Activated CD4-positive, CD25-positive, alpha-beta regulatory T cell treated with anti-CD3 and anti-CD28 coated beads, Interleukin-2, amount 50 U/mL, for 72 hours (primary cell): ENCODE measurements around the gene COX20.
A peak's percentile ranks its signal among the peaks of the same experiment; 100 is the strongest.

Experiments used
- DNase-seq: peaks from one replicate; pipeline ENCODE4 v3.0.0; 2021

The COX20 gene

DNA sequence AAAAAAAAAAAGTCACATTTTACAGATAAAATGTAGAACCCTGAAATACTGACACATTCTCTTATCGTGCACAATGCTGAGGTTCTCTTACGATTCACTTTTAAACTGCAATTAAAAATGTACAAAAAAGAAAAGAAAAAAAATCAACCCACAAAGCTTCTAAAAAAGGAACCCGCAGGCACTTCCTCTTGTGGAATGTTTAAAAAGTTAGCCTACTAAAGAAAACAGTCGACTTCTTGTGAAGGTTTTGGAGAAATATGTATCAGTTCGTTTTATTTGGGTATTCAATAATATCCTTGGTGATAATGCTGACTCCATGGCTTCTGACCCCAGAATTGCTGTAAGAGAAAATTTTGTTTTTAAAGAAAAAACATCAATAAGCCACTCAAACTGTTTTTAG is 18.7 kb downstream of the COX20 start:
- DNase-seq, result no peak

DNA sequence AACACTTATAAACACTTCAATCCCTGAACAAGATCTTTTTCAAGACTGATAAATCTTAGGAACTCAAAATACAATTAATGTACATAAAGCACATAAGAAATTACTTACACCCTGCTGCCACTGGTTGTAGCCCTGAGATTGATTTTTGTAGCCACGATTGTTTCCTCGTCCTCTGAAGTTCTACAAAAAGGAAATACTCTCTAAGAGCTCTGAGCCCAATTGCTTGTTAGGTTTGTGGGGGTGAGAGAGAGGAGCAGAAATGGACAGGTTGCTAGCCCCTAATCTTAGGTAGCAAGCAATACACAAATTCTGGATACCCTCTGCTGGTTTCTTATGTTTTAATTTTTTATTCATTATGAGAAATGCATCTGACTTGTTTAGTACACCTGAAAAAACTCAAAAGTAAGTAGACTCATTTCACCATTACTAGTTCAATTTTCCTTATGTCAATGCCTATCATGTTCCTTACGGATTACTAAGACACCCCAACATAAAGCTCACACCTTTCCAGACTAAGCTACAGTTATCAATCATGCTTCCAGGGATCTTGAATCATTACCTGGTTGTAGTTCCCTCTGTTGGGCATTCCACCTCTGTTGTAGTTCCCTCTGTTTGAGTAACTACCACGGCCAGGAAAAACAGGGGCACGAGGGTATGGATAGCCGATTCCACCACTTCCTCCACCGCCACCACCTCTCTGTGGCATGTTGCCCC is 19.6 kb downstream of the COX20 start:
- no peak for DNase-seq

DNA sequence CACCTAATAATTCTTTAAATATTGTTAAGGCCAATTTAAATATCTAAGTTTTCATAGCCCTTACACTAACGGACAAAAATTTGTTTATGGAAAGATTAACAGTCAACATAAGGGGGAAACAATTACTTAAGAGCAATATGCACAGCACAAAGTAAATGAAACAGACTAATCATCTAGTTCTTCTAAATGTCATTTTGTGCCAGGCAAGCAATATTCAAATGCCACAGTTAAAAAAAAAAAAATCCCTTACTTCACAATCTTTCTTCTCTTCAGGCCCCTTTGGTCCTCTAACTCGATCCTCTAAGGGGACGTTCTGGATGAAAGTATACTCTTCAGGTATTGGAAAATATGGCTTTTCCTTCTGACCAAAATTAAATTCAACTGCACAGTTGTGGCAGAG is 22.3 kb downstream of the COX20 start:
- DNase-seq, result no peak

DNA sequence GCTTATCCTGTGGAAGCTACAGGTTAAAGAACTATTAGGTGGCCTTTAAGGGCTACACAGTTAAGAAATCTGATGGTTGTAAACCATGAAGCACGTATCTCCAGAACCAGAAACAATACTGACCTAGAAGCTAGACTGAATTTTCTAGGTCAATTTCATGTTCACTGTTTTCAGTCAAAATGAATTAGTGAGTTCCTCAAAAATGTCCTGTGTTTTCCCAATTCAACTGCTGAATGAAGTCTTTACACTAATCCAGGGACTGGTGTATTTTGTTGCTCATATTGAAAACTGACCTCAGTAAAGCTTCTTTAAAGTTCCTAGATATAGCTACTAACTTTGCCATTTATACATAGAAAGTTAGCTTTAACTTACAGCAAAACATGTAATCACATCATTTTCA is 22.9 kb downstream of the COX20 start:
- no peak for DNase-seq

DNA sequence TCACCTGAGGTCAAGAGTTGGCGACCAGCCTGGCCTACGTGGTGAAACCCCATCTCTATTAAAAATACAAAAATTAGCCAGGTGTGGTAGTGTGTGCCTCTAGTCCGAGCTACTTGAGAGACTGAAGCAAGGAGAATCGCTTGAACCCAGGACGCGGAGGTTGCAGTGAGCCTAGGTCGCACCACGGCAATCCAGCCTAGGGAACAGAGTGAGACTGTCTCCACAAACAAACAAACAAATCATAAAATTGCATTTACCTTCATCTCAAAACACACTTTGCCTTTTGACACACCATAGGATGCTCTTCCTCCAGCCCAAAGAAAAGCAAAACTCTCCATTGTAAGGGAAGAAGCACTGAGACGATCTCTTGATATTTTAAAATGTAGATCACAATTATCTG is 24.6 kb downstream of the COX20 start:
- DNase-seq, result no peak

DNA sequence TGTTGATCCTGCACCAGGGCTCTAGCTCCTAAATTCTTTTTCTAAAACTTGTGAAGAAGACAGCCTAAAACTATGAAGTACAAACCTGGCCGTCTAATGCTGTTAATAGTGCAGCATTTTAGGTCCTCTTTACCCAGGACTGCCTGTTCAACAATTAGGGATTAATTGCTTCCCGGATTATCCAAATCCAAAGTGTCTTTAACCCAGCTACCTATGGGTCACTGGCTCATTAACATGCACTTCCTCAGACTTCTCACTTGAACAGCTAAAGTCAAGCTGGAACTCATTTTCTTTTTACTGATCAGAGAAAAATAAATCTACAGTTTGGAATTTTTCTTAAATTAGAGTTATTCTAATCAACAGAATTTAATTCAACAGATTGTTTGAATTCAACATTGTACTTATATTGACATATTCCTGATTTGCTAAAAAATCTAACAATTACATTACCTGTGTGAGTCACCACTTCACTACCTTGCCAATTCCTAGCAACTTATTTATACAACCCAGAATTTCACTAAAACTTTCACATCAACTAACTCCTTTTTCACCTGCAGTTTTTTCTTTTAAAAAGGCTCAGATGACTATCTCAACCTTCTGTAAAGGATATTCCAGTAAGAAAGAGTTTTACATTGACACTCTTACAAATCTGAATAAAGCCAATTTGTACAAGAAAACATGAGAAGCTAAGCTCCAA is 25.6 kb downstream of the COX20 start:
- no peak for DNase-seq

DNA sequence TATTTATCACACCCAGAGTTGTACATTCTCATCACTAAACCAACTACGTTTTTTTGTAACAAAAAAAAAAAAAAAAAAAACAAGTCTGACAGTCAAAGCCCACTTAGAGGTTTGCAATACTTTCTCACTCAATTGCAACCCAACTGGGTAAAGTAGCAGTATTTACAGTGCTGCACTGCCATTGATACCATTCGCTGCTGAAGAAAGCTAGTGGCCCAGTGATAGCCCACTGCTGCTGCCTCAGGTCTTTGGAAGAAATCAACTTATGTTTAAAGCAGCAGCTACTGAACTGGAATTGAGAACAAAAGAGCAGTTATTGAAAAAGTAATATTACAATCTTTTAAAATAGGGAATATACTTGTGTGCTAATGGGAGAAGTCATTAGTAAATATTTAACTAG is 26.2 kb downstream of the COX20 start:
- no peak for DNase-seq

DNA sequence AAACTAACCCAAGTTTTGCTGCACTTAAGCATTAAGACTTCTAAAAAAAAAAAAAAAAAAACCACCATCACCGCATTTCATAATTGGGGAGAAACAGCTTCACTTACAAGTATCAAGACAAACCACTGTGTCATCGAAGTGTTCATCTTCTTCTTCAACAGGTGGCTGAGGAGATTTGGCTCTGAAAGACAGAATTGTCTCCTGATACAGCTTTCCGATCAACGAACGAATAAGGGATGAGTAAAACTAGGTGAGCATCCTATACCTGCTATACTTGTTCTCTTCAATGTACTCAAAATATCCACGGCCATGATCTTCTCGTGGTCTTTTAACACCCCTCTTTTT is 26.9 kb downstream of the COX20 start:
- DNase-seq, result no peak

DNA sequence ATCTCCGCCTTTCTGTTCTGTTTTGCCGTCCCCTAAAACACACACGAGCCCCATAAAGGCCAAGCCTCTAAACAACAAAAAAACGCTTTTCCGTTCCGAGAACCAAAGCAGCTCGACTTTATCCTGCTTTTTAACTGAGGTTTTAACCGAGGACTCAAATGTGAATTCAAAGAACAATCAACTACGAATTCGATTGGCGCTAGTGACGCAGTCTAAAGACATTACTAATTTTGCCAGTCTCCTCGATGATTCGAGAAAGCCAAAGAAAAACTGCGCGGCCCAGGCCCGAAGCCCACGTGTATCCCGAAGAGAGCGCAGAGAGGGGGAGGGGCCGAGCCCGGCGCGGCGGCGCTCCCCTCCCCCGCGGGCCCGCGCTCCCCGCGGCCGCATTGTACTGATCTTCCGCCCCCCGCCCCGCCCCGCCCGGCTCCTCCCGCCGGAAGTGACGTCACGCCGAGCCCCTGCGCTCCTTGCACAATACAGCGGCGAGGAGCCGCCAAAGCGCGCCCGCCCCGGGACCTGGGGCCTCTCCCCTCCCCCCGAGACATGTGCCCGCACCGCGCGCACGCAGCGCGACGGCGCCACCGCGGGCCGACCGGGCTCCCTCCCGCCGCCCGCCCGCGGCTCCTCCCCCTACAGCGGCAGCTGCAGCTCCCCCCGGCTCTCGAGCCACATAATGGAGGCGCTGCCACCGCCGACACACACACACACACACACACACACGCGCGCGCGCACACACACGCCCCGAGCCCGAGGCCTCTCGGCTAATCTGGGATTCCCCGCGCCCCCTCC is 27.4 kb downstream of the COX20 start:
- DNase-seq, result peak; percentile 91

DNA sequence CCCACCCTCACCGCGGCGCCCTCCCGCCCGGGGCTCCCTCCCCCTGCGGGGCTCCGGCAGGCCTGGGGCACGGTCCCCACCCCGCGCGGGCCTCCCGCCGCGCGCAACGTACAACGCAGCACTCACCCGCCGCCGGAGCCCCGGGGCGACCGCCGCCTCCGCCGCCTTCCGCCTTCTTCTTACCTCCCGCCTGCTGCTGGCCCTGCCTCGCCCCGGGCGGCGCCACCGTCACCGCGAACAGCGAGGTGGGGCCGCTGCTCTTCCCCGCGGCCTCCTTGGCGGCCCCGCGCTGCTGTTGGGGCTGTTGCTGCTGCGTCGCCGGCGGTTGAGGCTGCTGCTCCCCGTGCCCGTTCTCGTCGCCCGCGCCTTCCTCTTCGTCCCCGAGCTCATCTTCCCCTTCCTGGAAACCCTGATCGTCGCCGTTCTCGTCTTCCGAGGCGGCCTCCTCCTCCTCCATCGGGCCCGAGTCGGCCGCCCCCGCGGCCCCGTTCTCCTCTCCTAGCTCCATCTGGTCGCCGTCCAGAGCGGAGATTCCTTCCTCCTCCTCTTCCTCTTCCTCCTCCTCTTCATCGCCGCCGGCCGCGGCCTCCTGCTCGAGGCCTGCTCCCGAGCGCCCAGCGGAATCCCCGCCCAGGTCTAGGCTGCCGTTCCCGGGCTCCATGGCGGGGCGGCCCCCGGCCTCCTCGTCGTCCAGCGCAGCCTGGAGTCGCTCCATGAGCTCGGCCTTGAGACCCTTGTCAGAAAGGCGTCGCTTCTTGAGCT is 28.2 kb downstream of the COX20 start:
- DNase-seq, result peak; percentile 58

DNA sequence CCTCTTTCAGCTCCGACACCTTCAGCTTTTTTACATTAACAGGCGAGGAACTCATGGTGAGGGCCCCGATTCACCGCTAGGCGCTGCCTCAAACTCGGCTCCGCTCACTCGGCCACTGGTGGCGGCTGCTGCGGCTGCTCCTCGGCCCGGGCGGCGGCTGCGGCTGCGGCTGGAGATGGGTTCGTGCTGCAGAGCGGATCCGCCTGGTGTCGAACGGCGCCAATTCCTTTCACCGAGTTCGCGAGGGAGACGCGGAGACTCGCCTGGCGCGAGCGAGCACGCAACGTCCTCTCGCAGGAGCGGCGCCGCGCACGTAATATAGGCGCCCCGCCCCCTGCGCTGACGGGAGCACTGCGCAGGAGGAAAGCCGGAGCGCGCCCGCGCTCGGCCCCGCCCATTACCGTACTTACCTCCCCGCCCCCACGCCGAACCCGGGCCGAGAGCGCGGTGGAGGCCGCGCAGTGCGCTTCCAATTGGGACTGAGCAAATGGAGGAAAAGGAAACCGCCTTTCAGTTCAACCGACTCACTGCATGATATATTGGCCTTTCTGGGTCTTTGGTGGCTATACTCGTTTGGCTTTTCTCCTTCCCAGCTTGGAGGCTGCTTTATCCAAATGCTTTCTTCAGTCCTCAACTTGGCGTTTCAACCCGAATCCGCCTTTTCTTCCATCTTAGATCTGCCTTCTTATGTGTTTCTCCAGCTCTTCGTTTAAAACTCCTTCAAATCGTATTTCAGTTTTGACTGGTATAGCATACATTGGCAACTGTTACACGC is 29.0 kb downstream of the COX20 start, which contains the start of gene HNRNPU:
HNRNPU (minus strand) TSS at position 291 of the 775 bp plus-strand sequence; CDS start at position 55, 236 bp downstream.
- DNase-seq, result peak; percentile 98

DNA sequence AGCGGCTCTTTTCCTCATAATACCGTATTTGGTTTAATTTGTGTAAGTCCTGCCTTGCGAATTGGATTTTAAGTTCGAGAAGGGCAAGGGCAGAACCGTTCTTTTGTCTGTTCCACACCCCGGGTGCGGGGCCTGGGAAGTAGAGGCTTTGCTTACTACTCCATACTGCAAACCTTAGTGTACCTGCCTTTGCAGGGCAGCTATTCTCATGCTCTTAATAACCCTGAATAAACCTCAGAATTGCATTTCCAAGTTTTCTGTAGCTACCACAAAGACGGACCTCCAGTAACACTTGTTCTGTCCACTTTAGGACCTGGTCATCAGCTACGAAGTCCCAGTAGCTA is 29.5 kb downstream of the COX20 start:
- DNase-seq, result peak; percentile 38

DNA sequence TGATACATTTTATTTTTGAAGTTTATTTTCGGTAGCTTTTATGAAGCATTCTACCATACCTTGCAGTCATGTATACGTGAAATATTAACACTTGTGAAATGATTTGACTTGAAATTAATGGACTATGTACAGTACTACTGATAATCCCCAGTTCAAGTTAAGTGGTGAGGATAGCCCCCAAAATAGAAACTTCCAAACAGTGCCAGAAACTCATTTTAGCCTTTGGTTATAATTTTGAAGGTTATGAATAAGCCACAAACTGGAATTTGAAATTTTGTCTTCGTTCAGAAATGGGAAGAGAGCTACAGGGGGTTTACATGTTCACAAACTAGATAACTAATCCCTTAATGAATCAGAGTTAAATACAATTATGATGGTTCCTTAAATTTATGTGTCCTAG is 30.4 kb downstream of the COX20 start:
- no peak for DNase-seq

DNA sequence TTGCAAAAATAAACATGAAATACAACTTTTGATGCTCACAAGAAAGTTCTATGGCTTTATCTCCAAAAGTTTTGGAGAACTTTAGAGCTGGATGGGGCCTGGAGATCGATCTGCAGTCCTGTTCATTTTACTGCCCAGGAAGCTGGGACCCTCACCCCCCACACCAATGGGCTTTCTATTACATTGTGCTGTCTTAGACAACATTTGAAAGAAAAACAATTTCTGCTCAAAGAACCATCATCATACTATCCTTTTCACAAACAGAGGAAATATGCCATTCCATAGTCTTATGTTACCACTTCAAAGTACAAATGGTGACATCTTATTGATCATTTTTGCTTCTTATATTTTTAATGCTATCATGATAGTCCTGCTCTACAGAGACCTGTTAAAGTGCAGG is 30.9 kb downstream of the COX20 start:
- no peak for DNase-seq

DNA sequence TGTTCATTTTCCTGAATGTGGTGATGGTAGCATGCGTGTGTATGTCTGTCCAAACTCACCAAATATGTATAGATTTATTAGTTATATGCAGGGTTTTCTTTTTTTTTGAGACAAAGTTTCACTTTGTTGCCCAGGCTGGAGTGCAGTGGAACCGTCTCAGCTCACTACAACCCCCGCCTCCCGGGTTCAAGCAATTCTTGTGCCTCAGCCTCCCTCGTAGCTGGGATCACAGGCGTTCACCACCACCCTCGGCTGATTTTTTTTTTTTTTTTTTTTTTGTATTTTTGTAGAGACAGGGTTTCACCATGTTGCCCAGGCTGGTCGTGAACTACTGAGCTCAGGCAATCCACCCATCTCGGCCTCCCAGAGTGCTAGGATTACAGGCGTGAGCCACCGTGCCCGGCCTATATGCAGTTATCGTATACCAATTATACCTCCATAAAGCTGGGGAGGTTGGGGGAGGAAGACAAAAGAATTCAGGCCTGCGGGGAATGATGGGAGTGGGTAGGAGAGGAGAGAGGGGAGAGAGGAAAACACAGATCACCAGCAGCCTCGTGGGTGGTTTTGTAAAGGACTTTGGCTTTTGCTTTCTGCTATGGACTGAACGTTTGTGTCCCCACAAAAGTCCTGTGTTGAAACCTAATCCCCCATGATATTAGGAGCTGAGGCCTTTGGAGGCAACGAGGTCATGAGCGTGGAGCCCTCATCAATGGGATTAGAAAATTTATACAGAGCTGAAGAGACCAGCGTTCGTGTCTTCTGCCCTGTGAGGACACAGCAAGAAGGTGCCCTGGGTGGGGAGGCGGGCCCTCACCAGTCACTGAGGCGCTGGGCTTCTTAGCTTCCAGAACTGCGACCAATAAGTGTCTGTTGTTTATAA is 33.3 kb downstream of the COX20 start:
- DNase-seq, result no peak

DNA sequence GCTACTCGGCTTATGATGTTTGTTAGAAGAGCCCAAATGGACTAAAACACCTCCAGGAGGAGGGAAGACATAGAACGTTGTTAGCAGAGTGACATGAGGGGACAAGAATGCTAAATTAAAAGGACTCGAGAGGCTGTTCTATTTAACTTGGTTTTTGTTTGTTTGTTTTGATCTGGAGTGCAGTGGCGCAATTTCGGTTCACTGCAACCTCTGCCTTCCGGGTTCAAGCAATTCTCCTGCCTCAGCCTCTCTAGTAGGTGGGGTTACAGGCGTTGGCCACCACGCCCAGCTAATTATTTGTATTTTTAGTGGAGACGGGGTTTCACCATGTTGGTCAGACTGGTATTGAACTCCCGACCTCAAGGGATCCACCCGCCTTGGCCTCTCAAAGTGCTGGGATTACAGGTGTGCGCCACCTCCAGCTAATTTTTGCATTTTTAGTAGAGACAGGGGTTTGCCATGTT is 33.9 kb downstream of the COX20 start:
- no peak for DNase-seq

DNA sequence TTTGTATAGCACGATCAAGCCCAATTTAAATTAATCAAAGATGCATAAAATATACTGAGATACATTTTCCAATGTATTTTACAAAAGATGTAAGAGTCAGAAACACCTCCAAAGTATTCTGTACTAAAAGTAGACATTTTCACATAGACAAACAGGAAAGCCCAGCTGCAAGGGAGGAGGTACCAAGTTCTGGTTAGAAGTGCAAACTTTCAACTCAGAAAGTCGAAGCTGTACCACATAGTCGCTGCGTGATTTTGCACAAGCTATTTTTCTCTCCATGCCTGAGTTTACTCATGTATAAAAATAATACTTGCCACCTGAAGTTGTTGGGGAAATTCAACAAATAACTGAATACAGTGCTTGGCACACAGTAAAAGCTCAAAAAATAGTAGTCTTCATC is 34.5 kb downstream of the COX20 start:
- DNase-seq, result no peak

DNA sequence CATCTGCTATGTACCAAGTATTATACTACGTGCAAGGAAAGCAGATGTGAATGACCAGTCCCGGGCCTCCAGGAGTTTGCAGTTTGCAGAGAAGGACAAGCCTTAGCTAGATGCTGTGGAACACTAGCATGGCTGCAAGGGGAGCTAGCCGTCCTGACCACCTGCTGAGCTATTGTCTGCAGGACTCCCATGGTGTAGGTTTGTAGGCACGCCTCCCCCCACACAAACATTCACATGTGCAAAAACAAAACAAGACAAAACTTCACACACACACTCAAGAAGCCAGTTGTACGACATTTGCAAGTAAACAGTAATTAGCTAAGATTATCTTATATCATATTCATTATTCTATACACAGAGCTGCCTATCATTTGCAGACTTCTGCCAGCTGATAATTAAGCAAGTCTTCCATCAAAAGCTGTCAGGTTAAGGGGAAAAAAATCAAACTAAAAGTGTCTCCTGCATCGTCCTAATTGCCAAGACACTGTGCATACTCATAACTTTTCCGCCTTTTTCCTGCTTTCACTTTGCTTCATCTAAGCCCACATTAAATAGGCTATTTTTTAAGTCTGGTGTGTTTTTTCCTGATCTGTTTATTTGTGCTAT is 39.6 kb downstream of the COX20 start:
- no peak for DNase-seq

DNA sequence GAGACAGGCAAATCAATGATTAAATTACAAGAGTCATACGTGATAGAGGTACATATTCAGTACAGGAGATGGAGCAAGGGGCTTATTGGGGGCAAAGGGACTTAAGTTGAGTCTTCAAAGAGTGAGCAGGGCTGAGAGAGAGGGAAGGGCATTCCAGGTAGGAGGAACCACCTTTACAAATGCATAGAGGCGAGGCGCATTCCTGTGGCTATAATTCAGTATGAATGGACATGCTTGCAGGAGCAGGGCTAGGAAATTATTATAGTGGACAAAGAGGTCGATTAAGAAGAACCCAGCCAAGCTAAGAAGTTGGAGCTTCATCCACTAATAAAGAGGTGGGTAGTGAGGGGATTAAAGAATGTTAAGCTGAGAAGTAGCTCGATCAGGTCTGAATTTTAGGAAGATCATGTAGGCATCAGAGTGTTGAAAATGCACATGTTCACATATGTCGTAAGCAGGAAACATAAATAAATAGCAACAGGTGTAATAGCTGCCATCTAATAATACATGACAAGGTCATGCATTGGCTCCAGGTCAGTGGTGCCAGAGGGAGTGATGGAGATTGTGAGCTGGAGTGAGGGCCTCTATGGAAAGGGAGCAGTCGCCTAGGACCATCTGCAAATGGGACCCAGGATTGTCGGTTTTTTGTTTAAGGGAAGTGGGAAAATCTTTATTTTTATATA is 40.9 kb downstream of the COX20 start:
- DNase-seq, result no peak

DNA sequence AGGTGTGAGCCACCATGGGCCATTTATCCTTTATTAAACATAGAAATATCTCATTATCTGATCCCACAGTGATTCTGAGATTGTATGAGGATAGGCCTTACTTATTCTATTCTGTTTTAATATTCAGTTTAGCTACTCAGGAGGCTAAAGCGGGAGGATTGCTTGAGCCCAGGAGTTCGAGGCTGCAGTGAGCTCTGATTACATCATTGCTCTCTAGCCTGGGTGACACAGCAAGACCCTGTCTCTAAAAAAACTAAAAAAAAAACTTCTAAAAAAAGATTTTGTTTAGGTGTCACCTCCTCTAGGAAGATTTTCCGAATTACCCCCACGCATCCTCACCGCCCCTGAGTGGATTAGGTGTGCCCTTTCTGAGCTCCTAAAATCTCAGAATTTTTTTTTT is 43.2 kb downstream of the COX20 start:
- no peak for DNase-seq
